Endodermal cell (in vitro differentiated cells): Measurements from ENCODE around the gene WDR90. TPM values are rescaled to one million over a fixed set of nuclear protein-coding genes. Genes with fewer than 3 reads are reported as not detected.

Experiments
- DNase-seq: peaks from one replicate; pipeline ENCODE4 v3.0.0-alpha.2; 2017
- H3K27ac ChIP-seq: 2 replicates; pipeline ENCODE4 v1.5.1; 2013; ENCODE audit warnings: mild to moderate bottlenecking, low read depth, low read length, moderate library complexity
- H3K27me3 ChIP-seq: 2 replicates; pipeline ENCODE4 v1.6.1; 2013; ENCODE audit warnings: mild to moderate bottlenecking, low read length, moderate library complexity; ENCODE audit not compliant: insufficient read depth, control insufficient read depth, poor library complexity, severe bottlenecking
- H3K36me3 ChIP-seq: 2 replicates; pipeline ENCODE4 v1.7.0; 2013; ENCODE audit warnings: mild to moderate bottlenecking, low read length, moderate library complexity; ENCODE audit not compliant: control insufficient read depth, insufficient read depth
- H3K4me1 ChIP-seq: one replicate; pipeline ENCODE4 v1.7.0; 2013; ENCODE audit warnings: low read length; ENCODE audit not compliant: control insufficient read depth, insufficient read depth
- H3K4me3 ChIP-seq: 2 replicates; pipeline ENCODE4 v1.5.1; 2013; ENCODE audit warnings: mild to moderate bottlenecking, low read length, moderate library complexity
- H3K9ac ChIP-seq: 2 replicates; pipeline ENCODE4 v1.6.1; 2013; ENCODE audit warnings: mild to moderate bottlenecking, low read length, moderate library complexity; ENCODE audit not compliant: poor library complexity, severe bottlenecking; ENCODE audit errors: extremely low read depth
- H3K9me3 ChIP-seq: 2 replicates; pipeline ENCODE4 v1.6.1; 2013; ENCODE audit warnings: mild to moderate bottlenecking, low read length, moderate library complexity; ENCODE audit not compliant: control insufficient read depth
- H3K27ac Mint-ChIP-seq: 2 replicates; pipeline ENCODE4 v1.8.0; 2020; ENCODE audit warnings: mixed read lengths
- H3K27me3 Mint-ChIP-seq: 2 replicates; pipeline ENCODE4 v1.8.0; 2021; ENCODE audit warnings: mild to moderate bottlenecking, mixed read lengths; ENCODE audit not compliant: insufficient read depth
- H3K36me3 Mint-ChIP-seq: 2 replicates; pipeline ENCODE4 v1.8.0; 2020; ENCODE audit warnings: low read depth, mixed read lengths
- H3K4me1 Mint-ChIP-seq: 2 replicates; pipeline ENCODE4 v1.8.0; 2020; ENCODE audit warnings: mixed read lengths
- H3K4me3 Mint-ChIP-seq: 2 replicates; pipeline ENCODE4 v1.8.0; 2020; ENCODE audit warnings: mild to moderate bottlenecking, moderate library complexity, mixed read lengths
- H3K9me3 Mint-ChIP-seq: 2 replicates; pipeline ENCODE4 v1.8.0; 2020; ENCODE audit warnings: mild to moderate bottlenecking, mixed read lengths
- WGBS, 2 experiments: methylation state at CpG; one replicate each; pipeline versions ENCODE4 v1.1.5 to v1.1.7; 2013; ENCODE audit warnings: missing lambda C conversion rate in 2 of 2, mixed read lengths in 1 of 2; ENCODE audit not compliant: insufficient coverage in 1 of 2, insufficient read length in 1 of 2; 5-methylcytosine and 5-hydroxymethylcytosine counted together
- total RNA-seq, 2 donors: library from RNA; stranded (reverse); fragmentation: NEBNext Ultra II Directional in 1 of 2; extraction: Animal tissue kit (Norgen Biotek cat#: 25700) in 1 of 2; gene quantifications; 2 replicates in 1 of 2; 3 replicates in 1 of 2; pipeline ENCODE4 v1.2.1, GENCODE V29; 2021
- TF ChIP-seq, protein P1 (sequence below): fragments of 200-600 bp; sonication (generic); conservative IDR thresholded peaks from 2 replicates; pipeline ENCODE4 v1.5.0; 2021; ENCODE audit warnings: antibody characterized with exemption, mild to moderate bottlenecking

WDR90 gene
- total RNA-seq, 2 donors from 2014 or later = 112 to 120 TPM

DNA sequence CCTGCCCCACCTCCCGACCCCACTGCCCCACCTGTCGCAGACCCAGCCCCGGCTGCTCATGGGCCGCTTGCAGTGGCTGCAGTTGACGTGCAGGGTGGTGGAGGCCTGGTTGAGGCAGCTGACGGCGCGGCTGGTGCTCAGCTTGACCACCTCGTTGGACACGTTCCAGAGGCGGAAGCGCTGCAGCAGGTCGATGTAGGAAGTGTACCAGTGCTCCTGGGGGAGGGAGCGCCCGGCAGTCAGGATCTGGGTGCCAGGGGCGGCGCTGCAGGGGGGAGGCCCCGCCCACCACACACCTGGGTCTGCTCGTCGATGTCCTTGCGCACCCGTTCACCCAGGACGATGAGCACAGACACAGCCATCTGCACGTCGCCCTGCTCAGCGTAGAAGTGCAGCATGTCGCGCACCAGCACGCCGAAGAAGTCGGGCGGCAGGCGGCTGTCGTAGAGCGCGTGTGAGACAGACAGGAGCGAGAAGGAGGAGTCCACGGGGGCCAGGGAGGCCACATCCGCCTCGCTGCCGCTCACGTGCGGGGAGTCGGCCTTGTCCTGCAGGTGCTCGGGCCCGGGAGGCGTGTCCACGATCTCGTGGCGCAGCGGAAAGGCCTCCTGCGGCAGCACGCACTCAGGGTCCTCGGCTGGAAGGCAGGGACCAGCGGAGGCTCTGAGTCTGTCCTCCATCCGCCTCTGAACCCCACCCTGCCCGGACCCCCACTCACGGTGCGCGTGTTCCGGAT lies 36.0 kb downstream of the WDR90 start:
- Histone ChIP-seq H3K36me3 (peaks cover 36% of the 10 kb centered on the region), H3K4me1 (peaks cover 23% of the 10 kb centered on the region), H3K4me3 (no peak overlapping the region), H3K27ac (no peak overlapping the region), H3K27me3 (no peaks in the 10 kb centered on the region), H3K9me3 (no peaks in the 10 kb centered on the region), H3K9ac (no peak overlapping the region)
- TF ChIP-seq, protein P1, sequence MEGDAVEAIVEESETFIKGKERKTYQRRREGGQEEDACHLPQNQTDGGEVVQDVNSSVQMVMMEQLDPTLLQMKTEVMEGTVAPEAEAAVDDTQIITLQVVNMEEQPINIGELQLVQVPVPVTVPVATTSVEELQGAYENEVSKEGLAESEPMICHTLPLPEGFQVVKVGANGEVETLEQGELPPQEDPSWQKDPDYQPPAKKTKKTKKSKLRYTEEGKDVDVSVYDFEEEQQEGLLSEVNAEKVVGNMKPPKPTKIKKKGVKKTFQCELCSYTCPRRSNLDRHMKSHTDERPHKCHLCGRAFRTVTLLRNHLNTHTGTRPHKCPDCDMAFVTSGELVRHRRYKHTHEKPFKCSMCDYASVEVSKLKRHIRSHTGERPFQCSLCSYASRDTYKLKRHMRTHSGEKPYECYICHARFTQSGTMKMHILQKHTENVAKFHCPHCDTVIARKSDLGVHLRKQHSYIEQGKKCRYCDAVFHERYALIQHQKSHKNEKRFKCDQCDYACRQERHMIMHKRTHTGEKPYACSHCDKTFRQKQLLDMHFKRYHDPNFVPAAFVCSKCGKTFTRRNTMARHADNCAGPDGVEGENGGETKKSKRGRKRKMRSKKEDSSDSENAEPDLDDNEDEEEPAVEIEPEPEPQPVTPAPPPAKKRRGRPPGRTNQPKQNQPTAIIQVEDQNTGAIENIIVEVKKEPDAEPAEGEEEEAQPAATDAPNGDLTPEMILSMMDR = no peak
- H3K36me3 Mint-ChIP-seq = peaks cover 36% of the 10 kb centered on the region
- 96% methylated on average over 56 to 61 of the region's 61 CpGs for WGBS, 2 experiments
- no peak for DNase-seq
- H3K4me3 Mint-ChIP-seq = no peak overlapping the region
- H3K27me3 Mint-ChIP-seq = no peaks in the 10 kb centered on the region
- peaks cover 17% of the 10 kb centered on the region for H3K4me1 Mint-ChIP-seq
- no peak overlapping the region for H3K27ac Mint-ChIP-seq
- no peaks in the 10 kb centered on the region for H3K9me3 Mint-ChIP-seq

DNA sequence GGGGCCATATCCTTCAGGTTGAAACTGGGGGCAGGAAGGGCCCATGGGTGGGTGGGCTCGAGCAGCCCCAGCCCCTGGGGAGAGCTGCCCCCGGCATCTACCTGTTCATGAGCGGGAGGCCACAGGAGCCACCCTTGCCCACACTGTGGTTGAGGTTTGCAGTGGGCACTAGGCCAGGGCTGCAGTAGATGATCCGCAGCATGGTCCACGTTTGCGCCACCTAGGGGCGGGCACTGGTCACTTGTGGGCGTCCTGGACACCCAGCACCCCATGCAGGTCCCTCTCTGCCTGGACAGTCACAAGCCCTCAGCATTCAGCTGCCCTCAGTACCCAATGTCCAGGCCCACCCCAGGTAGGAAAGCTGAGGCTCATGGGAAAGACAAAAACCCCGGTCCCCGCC lies 36.8 kb downstream of the WDR90 start:
- peaks cover 35% of the 10 kb centered on the region for H3K36me3 Mint-ChIP-seq
- H3K4me1 Mint-ChIP-seq = peaks cover 16% of the 10 kb centered on the region
- TF ChIP-seq, protein P1 = peak; percentile 71
- peaks cover 23% of the 10 kb centered on the region for H3K4me1 ChIP-seq
- H3K36me3 ChIP-seq = peaks cover 36% of the 10 kb centered on the region
- 85 to 86% methylated on average over 9 to 10 of the region's 10 CpGs for WGBS, 2 experiments
- H3K27ac ChIP-seq = no peak overlapping the region
- no peaks in the 10 kb centered on the region for H3K9me3 Mint-ChIP-seq
- no peak overlapping the region for H3K9ac ChIP-seq
- H3K4me3 Mint-ChIP-seq = peak overlapping the region; percentile 24
- no peak overlapping the region for H3K4me3 ChIP-seq
- peak; percentile 84 for DNase-seq
- H3K27ac Mint-ChIP-seq = no peak overlapping the region
- H3K9me3 ChIP-seq = no peaks in the 10 kb centered on the region
- peaks cover 4% of the 10 kb centered on the region for H3K27me3 Mint-ChIP-seq
- H3K27me3 ChIP-seq = peaks cover 4% of the 10 kb centered on the region

DNA sequence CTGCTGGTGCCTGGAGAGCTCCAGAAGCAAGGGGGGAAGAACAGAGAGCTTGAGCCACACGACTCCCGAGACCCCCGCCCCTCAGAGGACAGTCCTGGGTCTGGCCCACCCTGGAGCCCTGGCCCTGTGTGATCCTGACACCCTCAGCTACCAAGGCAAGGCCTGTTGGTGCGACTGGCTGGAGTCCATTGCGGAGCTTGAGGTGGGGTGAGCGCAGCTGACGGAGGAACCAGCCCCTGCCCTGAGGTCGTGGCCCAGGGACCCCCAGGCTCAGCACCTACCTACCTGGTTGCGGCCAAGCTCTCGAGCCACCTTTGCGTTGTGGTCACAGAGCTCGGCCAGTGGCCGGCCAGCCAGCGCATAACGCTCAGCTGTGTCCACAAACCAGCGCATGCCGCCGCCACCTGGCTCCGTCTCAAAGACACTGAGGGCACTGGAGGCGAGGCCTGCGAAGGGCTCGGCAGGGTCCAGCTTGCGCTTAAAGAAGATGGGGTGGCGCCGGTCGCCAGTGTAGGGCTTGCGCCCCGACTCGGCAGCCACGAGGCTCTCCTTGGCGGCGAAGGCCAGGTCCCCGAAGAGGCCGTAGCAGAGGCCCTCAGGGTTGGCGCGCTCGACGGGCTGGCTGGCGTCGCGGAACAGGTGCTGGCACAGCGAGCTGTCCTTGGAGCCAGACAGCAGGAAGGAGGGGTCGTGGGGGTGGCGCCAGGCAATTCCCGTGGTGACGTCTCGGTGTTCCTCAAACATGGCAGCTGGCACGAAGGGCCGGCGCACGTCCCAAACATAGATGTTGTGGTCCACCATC lies 37.5 kb downstream of the WDR90 start:
- Histone ChIP-seq H3K9me3 (no peaks in the 10 kb centered on the region), H3K9ac (no peak overlapping the region), H3K36me3 (peaks cover 30% of the 10 kb centered on the region), H3K27ac (no peak overlapping the region), H3K4me1 (peaks cover 17% of the 10 kb centered on the region), H3K4me3 (no peak overlapping the region), H3K27me3 (peaks cover 11% of the 10 kb centered on the region)
- Mint-ChIP-seq H3K4me3 (no peak overlapping the region), H3K27me3 (peaks cover 11% of the 10 kb centered on the region), H3K9me3 (no peaks in the 10 kb centered on the region), H3K36me3 (peaks cover 29% of the 10 kb centered on the region), H3K27ac (no peak overlapping the region), H3K4me1 (peaks cover 10% of the 10 kb centered on the region)
- TF ChIP-seq, protein P1 = no peak
- 96 to 98% methylated on average over 36 to 51 of the region's 51 CpGs for WGBS, 2 experiments
- DNase-seq = no peak
